ENCODE data around the gene FBXW5.

Gene FBXW5

DNA sequence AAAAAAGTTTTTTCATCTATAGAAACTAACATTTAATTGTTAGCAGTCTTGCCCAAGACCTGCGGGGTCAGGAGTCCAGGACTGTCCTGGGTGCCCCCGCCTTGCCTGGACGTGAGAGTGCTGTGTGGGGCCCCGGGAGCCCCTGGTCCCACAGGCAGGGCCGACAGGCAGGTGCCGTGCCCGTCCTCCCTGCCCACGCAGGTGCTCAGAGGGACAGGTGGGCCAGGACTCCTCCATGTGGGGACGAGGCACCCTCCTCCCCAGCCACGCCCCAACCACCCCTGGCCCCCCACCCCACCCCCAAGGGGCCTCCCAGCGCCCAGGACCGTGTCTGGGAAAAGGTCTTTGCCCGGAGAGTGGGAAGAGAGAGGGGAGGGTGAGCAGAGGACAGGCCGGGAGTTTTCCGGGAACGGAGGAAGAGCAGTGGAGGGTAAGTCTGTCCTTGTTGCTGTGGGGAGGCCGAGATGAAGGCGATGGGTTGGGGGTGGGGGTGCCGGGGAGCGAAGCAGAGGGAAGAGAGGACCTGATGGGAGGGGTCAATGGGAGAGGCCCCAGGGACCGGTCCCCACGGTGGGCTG, 4.8 kb upstream of the FBXW5 start:
- no peak for DNase-seq (ENCODE audit: low spot score)

DNA sequence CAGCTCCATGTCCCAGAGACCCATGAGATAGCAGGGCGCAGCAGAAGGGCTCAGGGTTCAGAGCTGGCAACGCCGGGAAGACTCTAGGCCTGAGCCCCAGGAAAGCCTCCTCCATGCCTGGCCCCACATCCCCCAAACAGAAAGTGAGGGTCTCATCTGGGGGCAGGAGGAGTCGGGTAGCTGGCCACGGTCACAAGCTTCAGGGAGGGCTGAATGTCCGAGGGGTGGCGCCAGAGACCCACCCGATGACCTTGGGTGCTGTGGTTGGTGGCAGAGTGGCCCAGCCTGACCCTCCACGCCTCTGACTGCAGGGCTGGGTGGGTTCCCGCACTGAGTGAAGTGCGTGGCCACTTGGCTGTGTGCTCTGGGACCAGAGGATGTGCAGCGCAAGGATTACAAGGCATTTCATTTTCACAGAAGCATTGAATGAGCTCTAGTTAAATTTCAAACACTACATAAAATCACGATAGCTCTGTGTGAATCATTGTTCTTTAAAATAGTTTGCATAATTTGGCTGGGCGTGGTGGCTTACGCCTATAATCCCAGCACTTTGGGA, 3.5 kb upstream of the FBXW5 start:
- peak; percentile 42 for DNase-seq (ENCODE audit: low spot score)

DNA sequence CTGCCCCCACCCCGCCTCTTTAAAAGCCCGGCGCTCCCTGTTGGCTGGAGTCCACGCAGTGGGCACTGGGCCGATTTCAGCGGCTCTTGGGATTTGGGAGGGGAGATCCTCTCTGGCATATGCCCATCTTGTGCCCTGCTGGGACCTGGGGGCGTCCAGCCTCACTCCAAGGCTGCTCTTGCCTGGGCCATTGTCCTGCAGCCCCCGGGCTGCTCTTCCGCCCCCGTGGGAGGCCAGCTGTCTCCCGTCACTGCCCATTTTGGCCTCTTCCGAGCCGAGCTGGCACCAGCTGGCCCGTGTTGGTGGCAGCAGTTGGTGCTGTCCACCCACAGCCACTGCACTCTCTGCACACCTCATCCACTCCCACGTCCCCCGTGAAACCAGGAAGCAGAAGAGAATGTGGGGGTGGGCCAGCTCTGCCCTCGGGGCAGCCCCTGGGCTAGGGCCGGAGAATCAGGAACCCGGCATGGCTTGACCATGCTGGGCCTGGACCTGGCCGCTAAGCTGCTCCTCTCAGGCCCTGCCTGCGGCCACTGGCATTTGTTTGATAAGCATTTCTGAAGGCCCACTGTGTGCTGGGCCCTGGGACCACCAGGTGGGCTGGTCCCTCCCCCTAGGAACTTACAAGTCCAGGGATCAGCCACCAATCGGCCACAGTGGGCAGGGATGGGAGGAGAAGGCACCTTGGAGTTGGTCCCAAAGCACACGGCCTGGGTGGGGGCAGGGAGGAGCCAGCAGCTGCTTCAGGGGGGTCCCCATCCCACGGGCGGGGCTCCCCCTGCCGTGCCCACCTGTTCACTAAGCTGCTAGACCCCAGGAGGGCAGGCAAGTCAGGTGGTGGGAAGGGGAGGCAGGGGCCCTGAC, 2.7 kb upstream of the FBXW5 start:
- no peak for DNase-seq (ENCODE audit: low spot score)

DNA sequence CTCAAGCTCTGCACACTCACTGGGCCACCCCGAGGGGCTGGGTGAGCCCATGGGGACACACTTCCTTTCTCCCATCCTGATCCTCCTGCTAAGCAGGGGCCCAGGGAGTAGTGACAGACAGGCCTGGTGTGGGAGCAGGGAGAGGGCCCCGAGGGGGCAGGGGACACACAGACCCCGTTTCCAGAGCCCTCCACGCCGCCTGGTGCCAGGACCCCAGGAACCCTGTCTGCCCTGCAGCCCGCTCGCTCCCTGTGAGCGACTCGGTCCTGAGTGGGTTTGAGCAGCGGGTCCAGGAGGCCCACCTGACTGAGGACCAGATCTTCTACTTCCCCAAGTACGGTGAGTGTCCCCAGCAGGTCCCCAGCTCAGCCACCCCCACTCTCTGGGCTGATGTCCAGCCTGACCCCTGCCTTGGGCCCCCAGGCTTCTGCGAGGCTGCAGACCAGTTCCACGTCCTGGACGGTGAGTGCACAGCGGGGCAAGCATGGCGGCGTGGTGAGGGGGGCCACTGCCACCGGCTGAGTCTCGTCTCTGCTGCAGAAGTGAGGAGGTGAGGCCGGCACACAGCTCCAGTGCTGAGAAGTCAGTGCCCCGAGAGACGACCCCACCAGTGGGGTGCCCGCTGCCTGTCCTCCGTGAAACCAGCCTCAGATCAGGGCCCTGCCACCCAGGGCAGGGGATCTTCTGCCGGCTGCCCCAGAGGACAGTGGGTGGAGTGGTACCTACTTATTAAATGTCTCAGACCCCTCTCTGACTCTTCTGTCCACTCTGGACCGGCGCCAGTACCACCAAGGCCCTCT, 1.9 kb upstream of the FBXW5 start:
- no peak for DNase-seq (ENCODE audit: low spot score)

DNA sequence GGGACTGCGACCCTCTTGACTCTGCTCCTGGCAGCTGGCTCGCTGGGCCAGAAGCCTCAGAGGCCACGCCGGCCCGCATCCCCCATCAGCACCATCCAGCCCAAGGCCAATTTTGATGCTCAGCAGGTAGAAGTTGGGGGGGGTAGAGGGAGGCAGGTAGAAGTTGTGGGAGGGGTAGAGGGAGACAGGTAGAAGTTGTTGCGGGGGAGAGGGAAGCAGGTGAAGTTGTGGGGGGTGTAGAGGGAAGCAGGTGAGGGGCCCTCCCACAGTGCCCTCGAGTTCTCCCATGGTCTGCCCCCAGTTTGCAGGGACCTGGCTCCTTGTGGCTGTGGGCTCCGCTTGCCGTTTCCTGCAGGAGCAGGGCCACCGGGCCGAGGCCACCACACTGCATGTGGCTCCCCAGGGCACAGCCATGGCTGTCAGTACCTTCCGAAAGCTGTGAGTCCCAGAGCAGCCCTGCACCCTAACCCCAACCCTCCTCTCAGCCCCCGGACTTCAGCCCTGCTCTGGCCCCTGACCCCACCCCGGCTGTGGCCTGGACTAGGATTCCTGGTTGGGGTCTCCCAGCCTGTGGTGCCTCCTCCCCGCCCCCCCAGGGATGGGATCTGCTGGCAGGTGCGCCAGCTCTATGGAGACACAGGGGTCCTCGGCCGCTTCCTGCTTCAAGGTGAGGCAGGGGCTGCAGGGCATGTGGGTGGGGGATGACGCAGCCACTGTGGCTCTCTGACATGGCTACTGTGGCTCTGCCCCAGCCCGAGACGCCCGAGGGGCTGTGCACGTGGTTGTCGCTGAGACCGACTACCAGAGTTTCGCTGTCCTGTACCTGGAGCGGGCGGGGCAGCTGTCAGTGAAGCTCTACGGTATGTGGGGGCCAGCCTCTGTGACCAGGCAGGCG, 1.0 kb upstream of the FBXW5 start:
- DNase-seq (ENCODE audit: low spot score): no peak

DNA sequence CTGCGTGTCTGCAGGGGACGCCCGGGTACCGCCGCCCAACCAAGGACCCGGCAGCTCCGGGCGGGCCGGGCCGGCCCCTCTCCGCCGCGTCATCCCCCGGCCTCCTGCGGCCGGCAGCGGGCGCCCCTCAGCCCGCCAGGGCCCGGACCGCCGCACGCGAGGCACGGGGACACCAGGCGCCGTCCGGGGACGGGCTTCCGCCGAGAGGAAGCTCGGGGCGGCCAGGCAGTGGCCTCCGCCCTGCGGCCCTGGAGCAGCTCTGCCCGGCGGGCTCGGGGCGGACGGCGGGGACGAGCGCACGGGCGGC, 373 bp downstream of the FBXW5 start:
- DNase-seq (ENCODE audit: low spot score): peak; percentile 55

DNA sequence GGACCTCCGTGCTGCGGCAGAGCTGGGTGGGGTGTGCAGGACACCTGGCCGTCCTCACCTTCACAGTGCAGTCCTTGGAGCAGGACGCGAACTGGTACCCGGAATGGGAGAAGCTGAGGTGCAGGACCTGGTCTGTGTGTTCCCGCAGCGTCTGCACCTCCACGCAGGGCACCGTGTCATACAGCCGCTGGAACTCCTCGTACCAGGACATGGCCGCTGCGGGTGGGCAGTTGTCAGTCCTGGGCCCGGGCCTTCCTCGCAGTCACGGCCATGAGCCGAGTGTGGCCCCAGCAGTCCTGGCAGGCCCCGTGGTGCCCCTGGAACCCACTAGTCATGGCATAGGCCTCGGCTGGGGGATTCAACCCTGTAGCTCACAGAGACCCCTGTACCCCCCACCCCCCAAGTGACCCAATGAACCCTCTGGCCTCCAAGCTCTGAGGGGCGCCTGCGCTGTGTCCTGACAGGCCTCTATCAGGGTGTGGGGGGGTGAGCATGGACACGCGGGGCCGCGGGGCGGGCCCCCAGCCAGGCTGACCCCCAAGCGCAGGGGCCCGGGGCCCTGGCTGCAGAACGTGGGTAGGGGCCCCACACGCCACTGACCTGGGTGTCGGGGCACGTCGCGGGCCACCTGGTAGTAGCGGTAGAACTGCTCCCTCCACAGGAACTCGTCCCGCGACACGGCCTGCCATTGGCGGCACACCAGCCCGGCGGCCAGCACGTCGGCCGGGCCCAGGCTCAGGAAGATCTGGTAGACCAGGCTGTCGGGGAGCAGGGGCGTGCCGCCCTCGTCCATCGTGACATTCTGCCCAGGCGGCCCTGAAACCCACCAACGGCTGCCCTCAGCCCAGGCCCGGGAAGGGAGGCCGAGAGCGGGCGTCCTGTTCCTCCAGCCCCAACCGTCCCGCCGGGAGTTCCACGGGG, 987 bp downstream of the FBXW5 start:
- DNase-seq (ENCODE audit: low spot score): peak; percentile 63

DNA sequence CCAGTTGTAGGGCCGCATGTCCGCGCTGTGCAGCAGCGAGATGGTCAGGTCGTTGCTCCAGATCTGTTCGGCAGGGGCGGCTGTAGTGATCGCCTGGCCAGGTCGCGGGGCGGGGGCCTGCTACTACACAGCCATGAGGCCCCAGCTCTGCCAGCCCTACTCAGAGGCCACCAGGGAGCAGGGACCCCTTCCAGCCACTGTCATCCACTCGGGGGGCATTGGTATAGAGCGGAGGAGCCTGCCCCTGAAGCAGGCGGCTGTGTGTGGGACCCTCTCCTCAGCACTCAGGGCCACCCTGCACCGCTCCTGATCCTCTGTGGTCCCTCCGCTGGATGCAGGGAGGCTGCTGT, 1.7 kb downstream of the FBXW5 start:
- no peak for DNase-seq (ENCODE audit: low spot score)

DNA sequence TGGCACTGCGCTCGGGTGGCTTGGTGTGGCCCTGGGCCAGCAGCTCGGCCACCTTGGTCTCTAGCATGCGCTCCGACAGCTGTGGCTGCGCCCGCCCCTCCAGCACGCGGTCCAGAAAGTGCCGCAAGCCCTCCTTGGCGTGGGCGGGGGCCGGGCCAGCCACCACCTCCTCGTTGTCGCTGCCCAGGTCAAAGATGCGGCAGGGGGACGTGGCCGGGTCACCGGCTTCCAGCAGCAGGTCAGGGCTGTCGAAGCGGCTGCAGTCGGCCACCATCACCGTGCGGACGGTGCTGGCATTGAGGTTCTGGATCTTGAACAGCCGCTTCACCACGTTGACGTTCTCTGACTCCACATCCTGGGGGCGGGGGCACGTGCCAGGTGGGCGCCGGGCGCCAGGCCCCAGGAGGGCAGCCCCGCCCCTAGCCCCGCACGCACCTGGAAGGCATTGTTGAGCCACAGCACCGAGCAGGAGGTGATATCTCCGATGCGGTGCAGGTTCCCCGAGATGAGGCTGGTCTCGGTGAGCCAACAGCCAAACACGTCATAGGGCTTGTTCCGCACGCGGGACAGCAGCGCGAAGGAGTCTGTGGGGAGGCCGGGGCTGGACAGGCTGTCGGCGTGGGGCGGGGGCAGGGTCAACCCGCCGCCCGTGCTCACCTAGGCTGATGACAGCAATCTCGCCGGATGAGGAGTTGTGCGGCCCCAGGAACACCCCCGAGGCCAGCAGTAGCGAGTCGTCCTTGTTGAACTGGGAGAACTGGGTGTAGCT, 2.2 kb downstream of the FBXW5 start:
- DNase-seq (ENCODE audit: low spot score): no peak

DNA sequence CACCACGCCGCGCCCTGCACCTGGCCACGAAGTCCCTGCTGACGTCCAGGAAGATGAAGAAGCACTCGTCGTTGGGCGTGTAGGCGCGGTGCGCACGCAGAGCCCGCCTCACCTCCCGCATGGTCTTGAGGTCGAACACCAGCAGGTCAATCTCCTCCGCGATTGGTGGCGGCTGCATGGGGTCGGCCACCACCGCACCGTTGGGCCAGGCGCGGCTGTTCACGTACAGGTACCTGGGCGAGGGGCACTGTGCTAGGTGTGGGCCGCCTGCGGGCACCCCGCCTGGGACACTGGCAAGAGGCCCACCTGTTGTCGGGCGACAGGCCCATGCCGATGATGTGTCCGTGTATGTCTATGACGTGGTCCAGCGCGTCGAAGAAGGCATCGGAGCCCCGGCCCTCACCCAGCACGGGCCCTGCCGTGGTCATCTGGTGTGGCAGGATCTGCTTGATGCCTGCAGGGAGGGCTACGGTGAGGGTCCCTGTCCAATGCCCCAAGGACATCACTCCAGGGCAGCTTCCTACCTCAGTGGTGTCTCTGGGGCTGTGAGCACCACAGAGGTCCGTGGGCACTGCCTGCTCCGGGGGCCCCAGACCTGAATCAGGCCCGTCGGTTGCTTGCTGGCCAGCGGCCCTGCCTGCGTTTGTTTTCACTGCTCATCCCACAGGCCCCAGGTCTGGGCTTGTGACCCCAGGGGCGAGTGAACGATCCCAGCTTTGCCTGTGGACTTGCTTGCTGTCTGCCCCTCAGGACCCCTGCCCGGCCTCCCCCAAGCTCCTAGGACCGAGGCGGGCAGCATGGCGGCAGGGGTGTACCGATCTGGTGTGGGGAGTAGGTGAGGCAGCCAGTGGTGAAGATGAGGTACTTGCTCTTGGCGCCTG, 3.1 kb downstream of the FBXW5 start:
- no peak for DNase-seq (ENCODE audit: low spot score)

DNA sequence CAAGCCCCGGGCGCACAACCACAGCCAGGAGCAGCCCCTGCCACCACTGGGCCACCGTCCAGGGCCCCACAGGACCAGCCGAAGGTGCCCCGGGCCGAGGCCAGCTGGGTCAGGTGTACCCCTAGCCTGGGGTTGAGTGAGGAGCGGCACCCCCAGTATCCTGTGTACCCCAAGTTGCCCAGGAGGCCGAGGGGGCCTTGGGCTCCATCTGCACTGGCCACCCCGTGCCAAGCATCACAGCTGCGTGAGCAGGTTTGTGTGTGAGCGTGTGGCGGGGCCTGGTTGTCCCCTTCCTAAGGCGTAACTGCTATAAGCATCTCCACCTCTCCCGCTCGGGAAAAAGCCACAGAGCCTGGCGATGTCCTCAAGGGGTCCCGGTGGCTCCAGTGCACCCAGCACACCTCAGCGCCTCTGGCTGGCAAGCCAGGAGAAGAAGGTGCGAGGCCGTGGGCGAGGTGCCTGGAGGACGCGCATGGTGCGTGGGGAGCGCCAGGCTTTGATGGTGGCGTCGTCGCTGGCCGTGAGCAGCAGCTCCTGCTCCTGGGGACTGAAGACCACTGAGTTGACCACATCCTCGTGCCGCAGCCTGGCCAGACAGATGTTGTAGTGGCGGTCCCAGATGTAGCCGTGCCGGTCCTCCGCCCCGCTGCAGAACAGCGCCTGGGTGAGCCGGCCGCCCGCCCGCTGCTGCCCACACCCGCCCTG, 3.9 kb downstream of the FBXW5 start:
- no peak for DNase-seq (ENCODE audit: low spot score)

DNA sequence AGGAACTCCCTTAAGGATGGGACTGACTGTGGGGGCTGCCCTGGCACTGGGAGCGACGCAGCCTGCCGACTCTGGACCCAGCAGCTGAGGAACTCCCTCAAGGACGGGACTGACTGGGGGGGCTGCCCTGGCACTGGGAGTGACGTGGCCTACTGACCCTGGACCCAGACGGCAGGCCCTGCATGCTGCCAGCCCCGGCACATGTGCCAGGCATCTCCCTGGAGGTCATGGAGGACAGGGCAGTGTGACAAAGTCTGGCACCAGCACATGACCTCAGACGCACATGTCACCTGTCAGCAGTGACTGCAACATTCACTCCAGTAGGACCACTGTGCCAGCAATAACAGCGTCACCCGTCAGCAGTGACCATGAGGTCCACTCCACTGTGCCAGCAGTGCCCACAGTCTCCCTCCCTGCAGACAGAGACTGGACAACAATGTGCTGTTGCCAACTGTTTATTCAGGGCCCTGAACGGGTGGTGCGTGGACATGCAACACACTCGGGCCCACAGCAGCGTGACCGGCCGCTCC, 4.5 kb downstream of the FBXW5 start:
- no peak for DNase-seq (ENCODE audit: low spot score)

DNA sequence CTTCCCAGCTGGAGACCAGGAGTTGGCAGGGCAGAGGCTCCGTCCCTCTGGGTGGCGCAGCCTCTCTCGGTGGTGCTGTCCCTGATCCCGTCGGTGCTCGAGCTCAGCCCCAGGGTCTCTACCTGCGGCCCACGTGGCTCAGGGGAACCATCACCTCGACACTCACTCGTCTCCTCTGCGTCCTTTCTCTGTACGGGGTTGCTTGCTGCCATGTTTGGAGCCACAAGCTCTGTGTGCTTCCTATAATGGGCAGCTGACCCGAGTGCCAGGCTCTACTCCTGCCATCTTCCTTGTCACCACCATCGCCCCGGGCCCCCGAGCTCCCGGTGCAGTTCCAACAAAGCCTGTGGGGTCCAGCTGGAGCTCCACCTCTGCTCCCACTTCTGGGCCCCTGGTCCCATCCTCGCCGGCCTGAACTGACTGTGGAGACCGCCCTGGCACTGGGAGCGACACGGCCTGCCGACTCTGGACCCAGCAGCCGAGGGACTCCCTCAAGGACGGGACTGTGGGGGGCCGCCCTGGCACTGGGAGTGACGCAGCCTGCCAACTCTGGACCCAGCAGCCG, 5.0 kb downstream of the FBXW5 start:
- DNase-seq (ENCODE audit: low spot score): no peak

DNA sequence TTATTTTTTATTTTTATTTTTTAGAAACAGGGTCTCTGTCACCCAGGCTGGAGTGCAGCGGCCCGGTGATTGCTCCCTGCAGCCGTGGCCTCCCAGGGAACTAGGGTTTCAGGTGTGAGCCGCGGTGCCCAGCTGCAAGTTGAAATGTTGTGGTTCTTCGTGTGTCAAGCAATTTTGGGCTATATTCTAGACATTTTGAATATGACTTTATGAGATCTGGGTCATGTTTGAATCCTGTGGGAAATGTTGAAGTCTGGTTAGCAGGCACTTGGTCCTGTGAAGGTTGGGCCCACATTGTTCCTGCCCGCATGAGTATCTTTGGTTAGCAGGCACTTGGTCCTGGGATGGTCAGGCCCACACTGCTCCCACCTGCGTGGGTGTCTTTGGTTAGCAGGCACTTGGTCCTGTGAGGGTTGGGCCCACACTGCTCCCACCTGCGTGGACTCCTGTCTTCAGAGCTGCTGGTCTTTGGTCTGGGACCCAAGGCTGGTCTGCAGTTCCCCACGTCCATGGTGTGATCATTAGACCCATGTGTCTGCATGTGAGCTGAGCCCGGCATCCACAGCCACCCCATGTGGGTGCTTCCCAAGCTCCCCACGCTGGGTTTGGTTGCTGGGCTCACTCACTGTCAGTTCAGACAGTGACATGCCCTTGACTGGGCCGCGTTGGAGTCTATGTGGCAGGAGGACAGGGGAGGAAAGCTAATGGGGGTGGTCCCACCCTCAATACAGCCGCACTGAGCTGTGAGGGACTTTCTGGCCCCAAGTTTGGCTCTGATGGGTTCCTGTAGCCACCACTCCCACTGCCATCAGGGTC, 7.1 kb downstream of the FBXW5 start:
- DNase-seq (ENCODE audit: low spot score): no peak

DNA sequence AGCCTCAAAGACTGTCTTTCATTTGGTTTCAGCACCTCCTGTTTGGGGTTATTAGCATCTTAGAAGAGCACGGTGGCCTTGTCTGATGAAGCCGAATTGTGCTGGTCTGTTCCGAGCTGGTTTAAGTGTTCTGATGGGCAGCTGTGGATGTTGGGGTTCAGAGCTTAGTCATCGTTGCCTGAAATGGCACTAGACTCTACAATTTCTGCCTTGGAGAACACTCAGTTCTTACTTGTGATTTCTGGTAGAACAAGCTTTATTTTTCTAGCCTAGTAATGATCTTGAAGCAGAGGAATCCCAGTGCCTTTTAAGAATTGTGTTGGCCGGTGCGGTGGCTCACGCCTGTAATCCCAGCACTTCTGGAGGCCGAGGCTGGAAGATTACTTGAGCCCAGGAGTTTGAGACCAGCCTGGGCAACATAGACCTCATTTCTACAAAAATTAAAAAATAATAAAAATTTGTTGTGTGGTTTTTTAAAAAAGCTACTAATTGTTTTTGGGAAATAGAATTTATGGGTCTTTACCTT, 7.8 kb downstream of the FBXW5 start:
- DNase-seq (ENCODE audit: low spot score): no peak

DNA sequence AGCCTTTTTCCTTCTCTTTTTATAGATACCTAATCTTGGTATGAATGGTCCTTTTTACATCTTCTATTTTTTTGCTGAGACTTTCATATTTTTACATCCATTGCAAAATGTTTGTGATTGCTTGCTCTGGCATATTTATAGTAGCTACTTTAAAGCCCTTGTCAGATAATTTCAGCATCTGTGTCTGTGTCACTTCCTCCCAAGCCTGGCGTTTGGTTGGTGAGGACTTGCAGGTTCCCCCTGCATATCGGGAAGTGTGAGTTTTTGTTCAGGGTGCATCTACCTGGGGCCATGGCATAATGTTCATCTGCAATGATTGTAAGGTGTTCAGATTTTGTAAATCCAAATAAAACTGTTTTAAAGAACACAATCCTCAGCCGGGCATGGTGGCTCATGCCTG, 8.9 kb downstream of the FBXW5 start:
- no peak for DNase-seq (ENCODE audit: low spot score)

DNA sequence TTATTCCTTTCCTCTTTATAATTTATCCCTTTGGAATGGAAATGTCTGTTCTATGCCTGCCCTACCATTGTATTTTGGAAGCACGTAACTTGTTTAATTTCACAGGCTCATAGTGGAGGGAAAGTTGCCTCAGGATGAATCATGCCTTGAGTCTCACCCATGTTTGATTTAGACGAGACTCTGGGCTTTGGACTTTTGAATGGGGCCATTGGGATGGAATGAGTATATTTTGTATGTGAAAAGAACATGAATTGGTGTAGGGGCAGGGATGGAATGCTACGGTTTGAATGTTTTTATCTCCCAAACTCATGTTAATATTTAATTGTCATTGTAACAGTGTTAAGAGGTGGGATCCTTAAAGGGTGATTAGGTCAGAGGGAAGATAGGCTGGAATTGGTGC, 10.3 kb downstream of the FBXW5 start:
- DNase-seq (ENCODE audit: low spot score): no peak
